ENCODE measurements around the gene TIMM29. TPM values are rescaled to one million over a fixed set of nuclear protein-coding genes. Genes with fewer than 3 reads are reported as not detected.

TIMM29 gene
- total RNA-seq, 2 experiments from 2014 or later: 22.6 to 24.8 TPM

- no peaks in the 10 kb centered on the region for H3K9me3 ChIP-seq (ENCODE audit: control insufficient read depth in 1 of 2, insufficient read depth in 1 of 2, low read length in 2 of 2)
- TF ChIP-seq CTCF (IDR thresholded peaks at IDR 0.05): no peak
- POLR2A ChIA-PET: interaction anchor here (1.4 kb wide), 1 partner anchor 16 kb away, joined by 4 read pairs; no protein-coding TSS in a partner anchor
- intact Hi-C loops (cut with DNase I, micrococcal nuclease): no loop called here
- no peak overlapping the region for H3K27ac ChIP-seq (ENCODE audit: low read depth in 1 of 2, low read length in 2 of 2)
- H3K4me3 ChIP-seq (ENCODE audit: low read length): no peak overlapping the region
- H3K27ac Mint-ChIP-seq: no peak overlapping the region
- no peaks in the 10 kb centered on the region for H3K9me3 Mint-ChIP-seq
- no peak for DNase-seq
- peaks cover 2% of the 10 kb centered on the region for H3K36me3 ChIP-seq (ENCODE audit: insufficient read depth, low read length)
- ATAC-seq (ENCODE audit: poor library complexity): no peak
- no peaks in the 10 kb centered on the region for H3K27me3 ChIP-seq (ENCODE audit: control insufficient read depth in 1 of 2, insufficient read depth in 2 of 2, low read length in 2 of 2)
- H3K36me3 Mint-ChIP-seq (ENCODE audit: low read depth): no peaks in the 10 kb centered on the region
- H3K4me1 ChIP-seq (ENCODE audit: insufficient read depth, low read length): no peaks in the 10 kb centered on the region
- no peaks in the 10 kb centered on the region for H3K27me3 Mint-ChIP-seq
- CTCF ChIA-PET: interaction anchor here (1.1 kb wide), 1 partner anchor 24 kb away, joined by 3 read pairs; no protein-coding TSS in a partner anchor
- no peak overlapping the region for H3K4me3 Mint-ChIP-seq
- no peaks in the 10 kb centered on the region for H3K4me1 Mint-ChIP-seq (ENCODE audit: low read depth)
These were observed 40.2 kb upstream of the TIMM29 start for GRCh38 chr19:10888421-10888866.

- H3K9me3 ChIP-seq (ENCODE audit: control insufficient read depth in 1 of 2, insufficient read depth in 1 of 2, low read length in 2 of 2): no peaks in the 10 kb centered on the region
- intact Hi-C loops (cut with DNase I, micrococcal nuclease): no loop called here
- H3K27me3 ChIP-seq (ENCODE audit: control insufficient read depth in 1 of 2, insufficient read depth in 2 of 2, low read length in 2 of 2): no peaks in the 10 kb centered on the region
- DNase-seq (no peak), ATAC-seq (ENCODE audit: poor library complexity) (no peak)
- no peak overlapping the region for H3K27ac ChIP-seq (ENCODE audit: low read depth in 1 of 2, low read length in 2 of 2)
- Mint-ChIP-seq H3K4me3 (no peak overlapping the region), H3K27ac (no peak overlapping the region), H3K4me1 (ENCODE audit: low read depth) (no peaks in the 10 kb centered on the region), H3K9me3 (no peaks in the 10 kb centered on the region), H3K27me3 (no peaks in the 10 kb centered on the region), H3K36me3 (ENCODE audit: low read depth) (no peaks in the 10 kb centered on the region)
- ChIA-PET POLR2A (interaction anchor here (0.7 kb wide), 1 partner anchor 26 kb away, joined by 3 read pairs; no protein-coding TSS in a partner anchor), CTCF (no interaction called here)
- H3K36me3 ChIP-seq (ENCODE audit: insufficient read depth, low read length): peaks cover 2% of the 10 kb centered on the region
- H3K4me1 ChIP-seq (ENCODE audit: insufficient read depth, low read length): no peaks in the 10 kb centered on the region
- no peak for TF ChIP-seq CTCF (IDR thresholded peaks at IDR 0.05)
- H3K4me3 ChIP-seq (ENCODE audit: low read length): no peak overlapping the region
These were observed 38.7 kb upstream of the TIMM29 start for GRCh38 chr19:10889880-10890279.

GRCh38 chr19:10891405-10892086 lies 37.1 kb upstream of the TIMM29 start:
- CTCF ChIA-PET: no interaction called here
- peaks cover 5% of the 10 kb centered on the region for H3K4me1 ChIP-seq (ENCODE audit: insufficient read depth, low read length)

More at GRCh38 chr19:10891405-10892086, 37.1 kb upstream of the TIMM29 start:
- no peak overlapping the region for H3K27ac ChIP-seq (ENCODE audit: low read depth in 1 of 2, low read length in 2 of 2)
- H3K27me3 ChIP-seq (ENCODE audit: control insufficient read depth in 1 of 2, insufficient read depth in 2 of 2, low read length in 2 of 2): no peaks in the 10 kb centered on the region
- POLR2A ChIA-PET: no interaction called here
- H3K4me3 ChIP-seq (ENCODE audit: low read length): no peak overlapping the region
- Mint-ChIP-seq H3K9me3 (no peaks in the 10 kb centered on the region), H3K4me3 (no peak overlapping the region), H3K36me3 (ENCODE audit: low read depth) (no peaks in the 10 kb centered on the region), H3K27ac (no peak overlapping the region), H3K4me1 (ENCODE audit: low read depth) (peaks cover 10% of the 10 kb centered on the region), H3K27me3 (no peaks in the 10 kb centered on the region)
- DNase-seq (no peak), ATAC-seq (ENCODE audit: poor library complexity) (no peak)
- intact Hi-C loops (cut with DNase I, micrococcal nuclease): no loop called here
- TF ChIP-seq CTCF (IDR thresholded peaks at IDR 0.05): no peak
- no peaks in the 10 kb centered on the region for H3K9me3 ChIP-seq (ENCODE audit: control insufficient read depth in 1 of 2, insufficient read depth in 1 of 2, low read length in 2 of 2)
- peaks cover 2% of the 10 kb centered on the region for H3K36me3 ChIP-seq (ENCODE audit: insufficient read depth, low read length)

Data from CD4-positive, alpha-beta T cell (primary cell).